CD4-positive, alpha-beta T cell treated with Interleukin-10 for 1 hour (primary cell): ENCODE data around the gene ELN.

Experiments
- DNase-seq: peaks from one replicate; pipeline ENCODE4 v3.0.0-alpha.2; 2020

Gene ELN

DNA sequence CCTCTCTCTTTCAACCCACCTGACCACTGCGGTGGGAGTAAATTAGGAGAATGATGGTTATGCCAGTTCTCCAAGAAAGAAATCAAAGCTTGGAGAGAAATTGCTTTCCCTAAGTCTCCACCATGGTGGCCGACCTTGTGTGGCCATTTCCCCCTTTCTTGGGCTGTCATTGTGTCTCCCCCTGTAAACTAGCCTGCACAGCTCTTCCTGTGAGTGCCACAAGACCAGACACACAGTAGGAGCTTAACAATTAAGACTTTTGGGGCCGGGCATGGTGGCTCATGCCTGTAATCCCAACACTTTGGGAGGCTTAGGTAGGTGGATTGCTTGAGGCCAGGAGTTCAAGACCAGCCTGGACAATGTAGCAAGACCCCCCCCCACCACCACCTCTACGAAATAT, 36.7 kb downstream of the ELN start:
- no peak for DNase-seq

DNA sequence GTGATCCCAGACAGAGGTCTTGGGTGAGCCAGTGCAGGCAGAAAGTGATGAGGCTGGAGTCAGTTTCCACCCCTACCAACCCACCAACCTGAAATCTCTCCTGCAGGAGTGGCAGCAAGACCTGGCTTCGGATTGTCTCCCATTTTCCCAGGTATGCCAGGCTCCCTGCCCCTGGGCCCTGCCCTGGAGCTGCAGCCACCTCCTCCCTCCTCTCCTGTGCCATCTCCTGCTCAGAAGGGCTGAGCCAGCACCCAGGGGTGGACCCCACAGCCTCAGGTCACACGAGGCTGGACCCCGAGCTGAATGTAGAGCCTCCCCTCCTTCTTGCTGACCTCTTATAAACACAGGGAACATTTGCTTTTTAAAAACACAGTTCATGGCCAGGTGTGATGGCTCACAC, 38.7 kb downstream of the ELN start:
- DNase-seq, result no peak

DNA sequence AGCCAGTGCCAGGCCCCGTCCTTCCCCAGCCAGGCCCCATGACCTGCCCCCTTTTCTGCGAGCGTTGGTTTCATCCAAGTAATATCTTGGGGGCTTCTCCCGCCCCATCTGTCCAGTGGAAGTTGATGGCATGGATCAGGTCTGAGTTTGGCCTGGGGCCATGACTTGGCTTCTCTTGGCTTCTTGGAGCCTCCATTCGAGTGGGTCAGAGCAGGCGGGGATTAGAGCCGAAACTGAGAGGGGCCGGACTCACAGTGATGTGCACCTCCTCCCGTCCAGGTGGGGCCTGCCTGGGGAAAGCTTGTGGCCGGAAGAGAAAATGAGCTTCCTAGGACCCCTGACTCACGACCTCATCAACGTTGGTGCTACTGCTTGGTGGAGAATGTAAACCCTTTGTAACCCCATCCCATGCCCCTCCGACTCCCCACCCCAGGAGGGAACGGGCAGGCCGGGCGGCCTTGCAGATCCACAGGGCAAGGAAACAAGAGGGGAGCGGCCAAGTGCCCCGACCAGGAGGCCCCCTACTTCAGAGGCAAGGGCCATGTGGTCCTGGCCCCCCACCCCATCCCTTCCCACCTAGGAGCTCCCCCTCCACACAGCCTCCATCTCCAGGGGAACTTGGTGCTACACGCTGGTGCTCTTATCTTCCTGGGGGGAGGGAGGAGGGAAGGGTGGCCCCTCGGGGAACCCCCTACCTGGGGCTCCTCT, 40.6 kb downstream of the ELN start:
- no peak for DNase-seq

DNA sequence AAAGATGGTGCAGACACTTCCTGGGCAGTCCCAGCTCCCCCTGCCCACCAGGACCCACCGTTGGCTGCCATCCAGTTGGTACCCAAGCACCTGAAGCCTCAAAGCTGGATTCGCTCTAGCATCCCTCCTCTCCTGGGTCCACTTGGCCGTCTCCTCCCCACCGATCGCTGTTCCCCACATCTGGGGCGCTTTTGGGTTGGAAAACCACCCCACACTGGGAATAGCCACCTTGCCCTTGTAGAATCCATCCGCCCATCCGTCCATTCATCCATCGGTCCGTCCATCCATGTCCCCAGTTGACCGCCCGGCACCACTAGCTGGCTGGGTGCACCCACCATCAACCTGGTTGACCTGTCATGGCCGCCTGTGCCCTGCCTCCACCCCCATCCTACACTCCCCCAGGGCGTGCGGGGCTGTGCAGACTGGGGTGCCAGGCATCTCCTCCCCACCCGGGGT, 41.1 kb downstream of the ELN start:
- no peak for DNase-seq

- no peak for DNase-seq
Observed at GRCh38 chr7:74069790-74070618, 42.0 kb downstream of the ELN start.

- no peak for DNase-seq
Observed at GRCh38 chr7:74070619-74070921, 42.6 kb downstream of the ELN start.

DNA sequence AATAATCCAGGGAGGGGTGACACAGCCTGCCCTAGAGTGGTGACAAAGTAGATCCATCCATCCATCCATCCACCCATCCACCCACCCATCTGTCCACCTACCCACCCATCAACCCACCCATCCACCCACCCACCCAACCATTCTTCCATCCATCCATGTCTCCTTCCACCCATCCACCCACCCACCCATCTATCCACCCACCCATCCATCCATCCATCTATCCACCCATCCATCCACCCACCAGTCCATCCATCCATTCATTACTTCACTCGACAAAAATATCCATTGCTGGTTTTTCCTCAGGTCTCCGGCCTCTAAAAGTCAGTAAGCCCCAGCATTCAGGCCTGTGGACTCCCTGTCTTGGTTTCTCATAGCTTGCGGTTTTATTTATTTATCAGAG, 43.1 kb downstream of the ELN start:
- no peak for DNase-seq

- DNase-seq, result no peak
Observed at GRCh38 chr7:74074770-74075169, 46.8 kb downstream of the ELN start.

GRCh38 chr7:74078461-74078860, 50.5 kb downstream of the ELN start:
- no peak for DNase-seq

GRCh38 chr7:74082770-74083116, 54.8 kb downstream of the ELN start:
- DNase-seq, result no peak

DNA sequence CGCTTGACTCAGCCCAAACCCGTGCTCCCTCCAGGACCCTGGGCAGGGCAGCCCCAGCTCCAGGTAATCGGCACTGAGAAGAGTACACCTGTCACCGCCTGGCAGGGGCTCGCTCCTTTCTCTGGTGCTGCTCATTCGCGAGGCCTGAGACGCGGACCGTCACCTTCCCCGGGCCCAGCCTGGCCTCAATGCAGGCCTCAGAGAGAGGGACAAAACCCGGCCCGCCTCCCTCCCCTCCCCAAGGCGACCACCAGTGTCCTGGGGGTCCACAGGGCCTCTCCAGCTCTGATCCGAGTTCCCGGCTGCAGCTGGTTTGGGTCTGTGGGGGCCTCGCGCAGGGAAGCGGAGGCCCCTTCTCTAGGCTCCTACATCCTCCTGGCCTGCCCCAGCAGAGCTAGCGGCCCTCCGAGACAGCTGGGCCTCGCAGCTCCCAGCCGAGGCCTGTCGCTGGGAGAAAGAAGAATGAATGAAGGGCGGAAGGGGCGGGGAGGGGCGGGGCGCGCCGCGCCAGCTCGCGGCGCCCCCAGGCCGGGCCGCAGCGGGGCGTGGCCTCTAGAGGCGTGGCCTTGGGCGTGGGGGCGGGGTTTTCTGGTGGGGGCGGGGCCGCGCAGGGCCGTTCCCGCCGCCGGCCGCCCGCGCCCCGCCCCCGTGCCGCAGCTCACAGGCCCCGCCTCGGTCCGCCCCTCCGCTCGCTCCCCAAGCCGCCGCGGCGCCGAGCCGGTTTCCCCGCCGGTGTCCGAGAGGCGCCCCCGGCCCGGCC, 55.3 kb downstream of the ELN start, which contains the start of gene LIMK1:
Gene LIMK1, plus strand, starts transcription at position 688 of the 760 bp plus-strand sequence. CDS start 187 bp downstream, outside the sequence.
- peak; percentile 88 for DNase-seq

DNA sequence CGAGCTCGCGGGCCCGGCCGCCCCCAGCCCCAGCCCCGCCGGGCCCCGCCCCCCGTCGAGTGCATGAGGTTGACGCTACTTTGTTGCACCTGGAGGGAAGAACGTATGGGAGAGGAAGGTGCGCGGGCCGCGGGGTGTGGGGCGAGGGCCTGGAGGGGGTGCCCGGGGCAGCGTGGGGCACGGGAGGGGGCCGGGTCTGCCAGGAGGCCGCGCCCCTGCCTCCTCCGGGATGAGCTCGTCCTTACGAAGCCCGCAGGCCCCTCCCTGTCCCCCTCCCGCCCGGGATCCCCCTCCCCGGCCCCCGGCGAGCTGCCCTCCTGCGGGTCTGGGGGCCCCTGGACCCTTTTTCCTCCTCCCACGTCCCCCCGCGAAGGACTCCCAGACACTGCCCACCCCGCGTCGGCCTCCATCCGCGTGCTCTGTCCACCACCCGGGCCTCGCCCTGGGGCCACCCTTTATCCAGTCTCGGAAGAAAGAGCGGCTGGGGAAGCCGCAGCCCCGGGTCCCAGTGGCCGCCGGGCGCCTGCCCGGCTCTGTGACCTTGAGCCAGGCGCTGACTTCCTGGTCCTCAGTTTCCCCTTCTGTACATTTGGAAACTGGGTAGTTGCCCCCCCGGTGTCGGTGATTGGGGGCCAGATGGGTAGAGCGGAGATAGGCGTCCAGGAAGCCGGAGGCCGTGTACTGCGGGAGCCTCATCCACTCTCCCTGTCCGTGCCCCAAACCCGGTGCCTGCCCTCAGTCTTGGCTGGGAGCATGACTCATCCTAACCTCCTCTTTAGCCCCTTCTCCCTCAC, 56.2 kb downstream of the ELN start:
- peak; percentile 16 for DNase-seq

GRCh38 chr7:74084722-74085578, 57.0 kb downstream of the ELN start:
- DNase-seq, result no peak

DNA sequence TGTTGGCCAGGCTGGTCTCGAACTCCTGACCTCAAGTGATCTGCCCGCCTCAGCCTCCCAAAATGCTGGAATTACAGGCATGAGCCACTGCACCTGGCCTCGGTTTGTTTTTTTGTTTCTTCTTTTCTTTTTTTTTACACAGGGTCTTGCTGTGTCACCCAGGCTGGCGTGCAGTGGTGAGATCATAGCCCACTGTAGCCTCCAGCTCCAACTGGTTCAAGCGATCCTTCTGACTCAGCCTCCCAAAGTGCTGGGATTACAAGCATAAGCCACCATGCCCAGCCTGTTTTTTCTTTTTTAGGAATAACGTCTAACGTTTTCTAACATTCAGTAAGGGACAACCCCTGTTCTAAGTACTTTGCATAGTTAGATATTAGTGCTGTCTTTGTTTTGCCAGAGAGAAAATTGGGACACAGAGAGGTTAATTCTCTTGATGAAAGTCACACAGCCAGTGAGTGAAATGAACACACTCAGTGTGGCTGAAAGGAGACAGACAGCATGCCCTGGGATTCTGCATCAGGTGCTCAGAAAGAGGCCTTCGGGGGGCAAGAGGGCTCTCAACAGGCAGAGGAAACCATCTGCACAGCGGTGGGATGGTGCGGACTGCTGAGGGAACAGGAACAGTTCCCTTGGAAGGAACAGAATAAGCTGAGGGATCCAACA, 59.9 kb downstream of the ELN start:
- DNase-seq, result no peak

GRCh38 chr7:74092321-74092963, 64.5 kb downstream of the ELN start:
- DNase-seq, result no peak

DNA sequence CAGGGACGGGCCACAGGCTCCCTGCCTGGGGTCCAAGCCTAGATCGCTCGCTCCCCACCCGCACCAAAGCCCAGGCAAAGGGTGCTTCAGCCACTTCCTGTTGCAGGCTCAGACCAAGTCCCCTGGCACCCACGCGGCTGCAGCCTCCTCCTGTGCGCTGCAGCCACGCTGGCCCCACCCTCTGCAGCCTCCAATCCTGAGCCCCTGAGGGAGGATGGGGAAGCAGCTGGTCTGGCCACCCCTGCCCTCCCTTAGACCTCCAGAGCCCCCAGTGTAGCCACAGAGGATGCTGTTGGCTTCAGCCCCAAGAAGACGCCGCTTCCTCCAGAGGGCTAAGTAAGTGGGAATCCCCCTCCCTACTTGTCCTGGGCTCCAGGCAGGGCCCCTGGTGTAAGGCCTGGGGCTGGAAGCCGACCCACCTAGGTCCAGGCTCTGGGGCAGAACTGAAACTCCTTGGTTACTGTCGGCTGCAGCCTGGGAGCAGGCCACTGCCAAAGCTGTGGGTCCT, 65.0 kb downstream of the ELN start:
- peak; percentile 1 for DNase-seq

DNA sequence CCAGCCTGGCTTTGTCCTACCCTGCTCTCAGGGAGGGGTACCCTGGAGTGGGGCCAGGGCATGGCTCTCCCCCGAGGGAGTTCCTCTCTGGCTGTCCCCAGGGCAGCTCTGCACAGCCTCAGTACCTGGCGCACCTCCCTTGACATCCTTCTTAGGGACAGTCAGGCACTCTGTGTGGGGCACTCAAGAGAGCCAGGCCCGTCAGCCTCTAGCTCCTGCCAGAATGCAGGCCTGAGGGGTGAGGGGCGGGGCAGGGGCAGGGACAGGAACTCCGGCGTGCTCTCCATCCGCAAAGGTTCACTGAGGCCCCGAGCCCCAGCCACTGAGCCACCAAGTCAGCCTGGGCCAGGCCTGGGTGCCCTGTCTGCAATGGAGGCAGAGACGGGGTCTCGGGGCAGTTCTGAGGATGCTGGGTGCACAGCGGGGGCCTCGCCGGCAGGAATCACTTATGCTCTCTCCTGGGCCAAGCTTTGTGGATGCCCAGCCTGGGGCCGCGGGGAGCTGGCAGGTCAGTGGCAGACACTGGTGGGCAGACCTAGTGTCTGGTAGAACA, 65.8 kb downstream of the ELN start:
- no peak for DNase-seq

GRCh38 chr7:74094224-74095101, 66.5 kb downstream of the ELN start:
- DNase-seq, result peak; percentile 76

DNA sequence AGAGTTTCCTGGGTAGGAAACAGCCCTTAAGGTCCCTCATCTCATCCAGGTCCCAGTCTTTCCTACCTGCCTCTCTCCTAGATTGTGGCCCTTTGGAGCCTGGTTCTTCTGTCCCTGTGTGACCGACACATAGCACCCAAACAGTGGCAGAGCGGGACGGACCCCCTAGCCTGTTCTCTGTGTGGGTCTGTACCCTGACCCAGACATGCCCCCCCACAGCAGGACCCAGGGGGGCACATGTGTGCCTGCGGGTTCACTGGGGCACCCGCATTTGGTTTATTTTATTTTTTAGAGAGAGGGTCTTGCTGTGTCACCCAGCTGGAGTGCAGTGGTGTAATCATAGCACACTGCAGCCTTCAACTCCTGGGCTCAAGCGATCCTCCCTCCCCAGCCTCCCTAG, 67.2 kb downstream of the ELN start:
- DNase-seq, result no peak
